Stimulated activated CD8-positive, alpha-beta memory T cell treated with anti-CD3 and anti-CD28 coated beads, Interleukin-7, amount 100 ng/mL, for 1 hour (primary cell): ENCODE data around the gene NRG2.

Source experiments
- DNase-seq, 2 donors: peaks; one replicate each; pipeline ENCODE4 v3.0.0-alpha.2; 2020; ENCODE audit warnings: low read depth in 2 of 2

Gene NRG2

DNA sequence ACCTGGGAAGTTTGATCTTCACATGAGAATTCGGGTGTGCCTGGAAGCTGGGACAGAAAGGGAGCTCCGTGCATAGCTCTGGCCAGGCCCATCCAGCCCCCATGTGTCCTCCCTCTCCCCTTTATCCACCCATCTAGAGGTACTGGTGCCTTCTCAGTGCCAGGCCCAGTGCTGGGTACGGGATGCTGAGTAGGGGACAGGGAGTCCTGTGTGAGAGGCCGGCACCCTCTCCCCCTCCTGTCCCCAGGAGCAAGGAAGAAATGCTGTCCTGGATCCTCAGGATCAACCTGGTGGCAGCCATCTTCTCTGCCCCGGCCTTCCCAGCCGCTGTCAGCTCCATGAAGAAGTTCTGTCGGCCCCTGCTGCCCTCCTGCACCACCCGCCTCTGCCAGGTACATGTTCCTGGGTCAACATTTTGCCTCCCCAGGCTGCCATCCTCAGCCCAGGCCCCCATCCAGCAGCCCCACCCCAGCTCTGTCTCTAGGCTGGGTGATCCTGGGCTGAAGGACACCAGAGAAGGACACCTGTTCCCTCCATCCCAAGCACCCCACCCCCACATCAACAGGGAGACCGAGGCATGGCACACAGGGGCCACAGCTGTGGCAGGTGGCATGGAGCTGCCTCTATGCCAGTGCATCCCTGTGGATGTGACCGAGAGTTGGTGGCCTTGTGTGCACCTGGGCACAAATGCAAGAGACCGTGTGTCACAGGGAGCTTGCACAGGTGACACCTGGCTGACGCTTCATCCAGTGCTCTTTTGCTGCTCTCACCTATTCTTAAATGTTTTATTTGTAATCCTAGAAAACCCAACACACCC, 204.5 kb downstream of the NRG2 start:
- DNase-seq, result no peak

- no peak for DNase-seq
Observed at GRCh38 chr5:139837711-139838380, 205.3 kb downstream of the NRG2 start.

DNA sequence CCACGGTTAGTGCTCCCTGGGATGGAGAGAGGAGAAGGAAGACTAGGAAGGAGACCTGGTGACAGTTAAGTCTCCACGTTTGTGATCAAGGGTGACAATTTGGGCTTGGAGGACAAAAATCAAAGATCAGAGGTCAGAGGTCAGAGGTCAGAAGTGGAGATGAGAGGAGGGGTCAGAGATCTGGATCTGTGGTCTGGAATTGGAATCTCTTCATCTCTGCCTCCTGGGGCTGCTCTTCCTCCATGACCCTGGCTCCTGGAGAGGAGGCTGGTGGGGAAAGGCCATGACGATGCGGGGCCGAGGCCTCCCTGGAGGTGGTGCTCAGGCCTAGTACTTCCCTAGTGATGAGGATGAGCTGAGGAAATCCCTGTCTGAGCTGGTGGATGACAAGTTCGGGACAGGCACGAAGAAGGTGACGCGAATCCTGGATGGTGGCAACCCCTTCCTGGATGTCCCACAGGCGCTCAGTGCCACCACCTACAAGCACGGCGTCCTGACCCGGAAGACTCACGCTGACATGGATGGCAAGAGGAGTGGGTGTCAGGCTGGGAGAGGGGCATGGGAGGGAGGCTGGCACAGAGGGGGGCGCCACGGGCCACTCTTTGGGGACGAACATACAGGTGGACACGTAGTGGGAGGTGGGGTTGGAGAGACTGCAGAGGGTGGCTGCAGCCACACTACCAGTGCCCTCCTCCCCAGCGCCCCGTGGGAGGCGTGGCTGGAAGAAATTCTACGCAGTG, 206.5 kb downstream of the NRG2 start:
- no peak for DNase-seq

GRCh38 chr5:139835656-139836055, 207.4 kb downstream of the NRG2 start:
- no peak for DNase-seq

GRCh38 chr5:139833525-139833924, 209.6 kb downstream of the NRG2 start:
- no peak for DNase-seq

DNA sequence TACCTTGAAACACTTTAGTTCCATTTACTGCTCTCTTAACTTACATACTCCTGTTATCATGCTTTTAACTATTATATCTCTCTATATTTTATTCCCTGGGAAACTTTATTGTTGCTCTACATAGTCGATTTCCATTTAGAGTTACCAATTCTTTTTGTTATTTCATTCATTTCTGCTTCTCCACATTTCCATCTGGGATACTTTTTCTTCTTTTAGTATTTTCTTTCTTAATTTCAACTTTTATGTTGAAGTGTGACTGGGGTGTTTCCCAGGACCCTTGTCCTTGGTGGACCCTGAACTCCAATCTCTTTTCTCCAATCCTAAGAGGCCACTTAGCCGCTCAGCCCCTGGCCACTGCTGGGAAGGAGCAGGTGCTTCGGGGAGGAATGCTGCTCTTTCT, 211.5 kb downstream of the NRG2 start:
- no peak for DNase-seq

DNA sequence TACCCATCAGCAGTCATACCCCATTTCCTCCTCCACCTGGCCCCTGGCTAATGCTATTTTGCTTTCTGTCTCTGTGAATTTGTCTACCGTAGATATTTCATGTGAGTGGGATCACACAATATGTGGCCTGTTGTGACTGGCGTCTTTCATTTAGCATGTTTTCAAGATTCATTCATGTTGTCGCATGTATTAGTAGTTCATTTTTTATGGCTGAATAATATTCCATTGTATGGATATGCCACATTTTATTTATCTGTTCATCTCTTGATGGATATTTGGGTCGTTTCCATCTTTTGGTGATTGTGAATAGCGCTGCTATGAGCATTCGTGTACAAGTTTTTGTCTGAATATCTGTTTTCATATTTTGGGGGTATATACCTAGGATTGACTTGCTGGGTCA, 213.6 kb downstream of the NRG2 start:
- no peak for DNase-seq

- no peak for DNase-seq
Observed at GRCh38 chr5:139828207-139828895, 214.7 kb downstream of the NRG2 start.

DNA sequence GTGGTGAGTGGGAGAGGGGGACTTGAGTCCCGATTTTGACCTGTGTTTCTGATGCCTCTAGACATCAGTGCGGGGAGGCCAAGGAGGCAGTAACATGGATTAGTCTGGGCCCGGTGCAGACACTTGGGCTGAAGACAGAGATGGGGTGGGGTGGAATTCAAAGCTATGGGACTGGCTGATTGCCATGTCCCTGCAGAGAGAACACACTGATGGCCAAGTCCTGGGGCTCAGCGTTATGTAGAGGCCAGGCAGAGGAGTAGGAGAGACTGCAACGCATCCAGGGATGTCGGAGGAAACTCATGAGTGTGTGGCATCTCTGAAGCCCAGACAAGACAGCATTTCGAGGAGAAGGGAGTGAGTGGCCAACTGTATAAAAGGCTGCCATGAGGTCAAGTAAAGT, 217.4 kb downstream of the NRG2 start:
- DNase-seq, result no peak

- DNase-seq, result no peak
Observed at GRCh38 chr5:139823757-139824355, 219.2 kb downstream of the NRG2 start.

DNA sequence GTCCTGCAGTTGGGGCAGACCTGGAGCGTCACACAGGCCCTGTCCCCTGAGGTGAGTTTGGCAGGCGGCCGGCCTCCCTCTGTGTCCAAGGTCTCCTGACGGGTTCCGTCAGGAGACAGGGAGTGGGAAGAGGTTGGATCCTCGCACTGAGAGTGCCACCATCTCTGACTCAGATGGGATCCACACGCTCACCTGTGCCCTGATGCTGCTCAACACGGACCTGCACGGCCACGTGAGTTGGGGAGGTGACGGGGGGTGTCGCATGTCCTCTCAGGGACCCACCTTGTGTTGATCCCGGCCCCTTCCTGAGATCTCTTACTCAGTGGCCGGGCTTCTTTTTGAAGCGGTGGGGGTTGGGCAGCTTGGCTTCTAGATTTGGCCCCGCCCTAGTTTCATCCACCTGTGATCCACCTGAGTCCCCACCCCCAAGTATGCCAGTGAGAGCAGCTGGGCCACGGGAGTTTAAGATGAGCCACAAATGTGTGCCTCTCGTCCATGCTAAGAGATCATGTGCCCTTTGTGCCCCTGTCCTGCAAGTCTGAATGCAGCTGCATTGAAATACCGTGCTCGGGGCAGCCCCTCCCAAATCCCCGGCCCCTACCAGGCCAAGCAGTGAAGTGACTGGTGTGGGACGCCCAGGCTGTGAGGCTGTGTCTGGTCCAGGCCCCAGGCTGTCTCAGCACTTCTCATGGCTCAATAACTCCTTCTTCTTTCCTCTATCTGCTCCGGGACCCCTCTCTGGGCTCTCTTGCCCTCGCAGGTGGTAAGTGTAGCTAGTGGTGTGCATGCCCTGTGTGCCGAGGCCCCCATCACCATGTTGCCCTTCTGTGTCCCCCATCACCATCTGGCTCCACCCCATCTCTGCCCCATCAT, 220.3 kb downstream of the NRG2 start:
- DNase-seq, result no peak

DNA sequence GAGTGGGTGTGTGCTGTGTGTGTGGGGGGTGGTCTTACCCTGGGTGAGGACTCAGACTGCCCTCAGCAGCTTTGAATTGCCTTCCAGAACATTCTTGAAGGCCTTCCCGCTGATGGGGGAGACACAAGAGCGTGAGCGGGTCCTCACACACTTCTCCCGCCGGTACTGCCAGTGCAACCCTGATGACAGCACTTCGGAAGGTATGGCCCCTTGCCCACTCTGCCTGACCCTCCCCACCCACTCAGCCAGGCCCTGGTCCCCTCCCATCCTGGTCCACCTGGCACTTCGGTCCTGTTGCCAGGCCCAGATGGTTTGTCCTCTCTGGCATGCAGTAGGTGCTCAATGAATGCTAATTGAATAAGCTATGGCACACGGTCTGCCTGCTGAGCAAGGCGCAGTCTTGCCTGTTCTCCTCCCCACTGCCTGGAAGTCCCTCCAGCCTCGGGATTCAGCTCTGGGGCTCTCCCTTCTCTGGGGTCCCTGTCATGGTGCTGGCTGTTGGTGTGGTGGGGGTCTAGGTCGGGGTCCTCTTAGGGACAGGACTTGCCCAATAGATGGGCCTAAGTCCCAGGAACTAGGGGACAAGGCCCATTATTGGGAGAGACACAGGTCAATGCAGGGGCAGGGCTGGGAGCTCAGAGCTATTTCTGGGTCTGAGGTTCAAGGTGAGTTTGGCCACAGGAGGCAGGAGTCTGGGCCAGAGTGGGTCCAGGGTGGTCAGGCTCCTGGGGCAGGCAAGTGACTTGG, 221.1 kb downstream of the NRG2 start:
- DNase-seq, result no peak

GRCh38 chr5:139820606-139821005, 222.5 kb downstream of the NRG2 start:
- no peak for DNase-seq

DNA sequence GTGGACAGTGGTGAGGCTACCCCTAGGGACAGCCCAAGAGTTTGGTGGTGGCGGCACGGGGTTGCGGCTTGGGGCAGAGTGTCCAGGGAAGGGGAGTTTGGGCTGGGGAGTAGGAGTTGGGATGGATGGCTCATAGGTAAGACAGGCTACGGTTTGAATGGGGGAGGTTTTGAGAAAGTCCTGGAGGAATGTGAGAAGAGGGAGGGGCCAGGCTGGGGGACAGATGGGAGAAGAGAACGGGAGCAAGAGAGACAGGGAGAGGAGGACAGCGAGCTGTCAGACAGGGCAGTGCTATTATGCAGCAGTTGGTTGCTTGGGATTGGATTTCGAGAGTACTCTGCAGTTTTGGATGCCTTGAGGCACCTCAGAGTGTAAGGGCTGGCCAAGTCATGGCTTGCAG, 223.0 kb downstream of the NRG2 start:
- DNase-seq, result no peak

DNA sequence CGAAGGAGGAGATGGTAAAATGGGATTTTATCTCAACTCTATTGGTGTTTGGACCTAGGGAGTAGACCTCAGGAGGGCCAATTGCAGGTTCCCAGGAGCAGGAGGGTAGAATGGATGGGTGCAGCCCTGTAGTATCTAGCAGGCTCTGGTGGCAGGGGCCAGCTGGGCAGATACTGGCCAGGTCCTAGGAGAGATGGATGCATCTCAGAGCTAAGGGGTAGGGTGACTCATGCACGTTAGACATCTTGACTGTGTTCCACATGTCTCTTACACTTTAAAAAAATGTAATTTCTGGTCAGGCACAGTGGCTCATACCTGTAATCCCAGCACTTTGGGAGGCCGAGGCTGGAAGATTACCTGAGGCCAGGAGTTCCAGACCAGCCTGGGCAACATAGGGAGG, 225.1 kb downstream of the NRG2 start:
- DNase-seq, result no peak

DNA sequence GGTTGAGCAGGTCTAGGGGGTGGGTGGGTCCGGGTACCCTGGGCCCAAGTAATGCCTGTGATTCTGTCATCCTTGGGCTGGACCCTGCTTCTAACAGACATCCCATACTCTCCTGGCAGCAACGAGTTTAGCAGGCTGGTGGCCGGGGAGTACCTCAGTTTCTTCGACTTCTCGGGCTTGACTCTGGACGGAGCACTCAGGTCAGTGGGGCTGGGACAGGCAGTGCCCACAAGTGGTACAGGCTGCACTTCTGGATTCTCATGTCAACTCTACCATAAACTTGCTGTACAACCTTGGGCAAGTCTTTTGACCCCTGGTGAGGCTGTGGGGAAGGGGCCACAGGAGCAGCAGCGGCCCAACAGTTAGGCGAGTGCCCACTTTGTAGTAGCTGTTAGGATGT, 225.7 kb downstream of the NRG2 start:
- no peak for DNase-seq

GRCh38 chr5:139816566-139816965, 226.5 kb downstream of the NRG2 start:
- no peak for DNase-seq

DNA sequence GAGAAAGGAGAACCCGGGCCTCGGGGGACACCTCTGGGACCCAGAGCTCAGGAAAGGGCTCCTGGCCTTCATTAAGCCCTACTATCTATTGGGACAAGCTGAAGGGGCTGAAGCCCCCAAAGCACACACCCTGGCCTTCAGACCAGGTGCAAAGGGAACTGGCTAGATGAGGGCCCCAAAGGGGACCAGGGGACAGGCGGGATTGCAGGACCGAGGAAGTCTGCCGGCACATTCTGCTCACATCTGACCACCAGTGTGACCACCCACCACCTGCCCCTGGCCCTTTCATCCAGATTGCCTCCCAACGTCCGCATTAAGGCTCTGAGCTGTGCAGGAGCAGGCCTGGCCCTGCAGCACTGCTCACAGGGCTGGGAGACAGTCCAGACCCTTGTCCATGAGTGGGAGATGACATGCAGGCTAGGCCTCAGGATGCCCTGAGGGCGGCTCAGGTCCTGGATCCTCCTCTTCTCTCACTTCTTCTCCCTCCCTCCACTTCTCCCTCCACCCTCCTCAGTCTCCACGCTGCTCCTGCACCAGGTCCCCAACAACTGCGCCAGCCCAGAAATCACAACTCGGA, 228.3 kb downstream of the NRG2 start:
- DNase-seq, result no peak

- DNase-seq, result no peak
Observed at GRCh38 chr5:139814191-139814601, 228.9 kb downstream of the NRG2 start.
